RWPE2 (cell line): Measurements from ENCODE around the gene ACADVL.

ENCODE experiments used
- ATAC-seq: fragments of 200-7000 bp; cut with Tn5 transposase; 3 replicates; pipeline ENCODE4 v1.9.1; 2021; ENCODE audit warnings: low read depth
- DNase-seq: peaks from one replicate; pipeline ENCODE4 v3.0.0-alpha.2; 2020; ENCODE audit warnings: low spot score
- H3K27ac ChIP-seq: fragments of 450-650 bp; 2 replicates; pipeline ENCODE4 v1.5.1; 2017; ENCODE audit warnings: mild to moderate bottlenecking; ENCODE audit not compliant: poor library complexity, severe bottlenecking
- H3K27me3 ChIP-seq: fragments of 250-450 bp; sonication (Bioruptor Pico); 2 replicates; pipeline ENCODE4 v1.5.1; 2021; ENCODE audit warnings: mild to moderate bottlenecking, moderate library complexity; ENCODE audit not compliant: insufficient read depth, poor library complexity, severe bottlenecking
- H3K36me3 ChIP-seq: fragments of 250-450 bp; sonication (Bioruptor Pico); 2 replicates; pipeline ENCODE4 v1.5.1; 2020; ENCODE audit warnings: low read depth, mild to moderate bottlenecking, moderate library complexity
- H3K4me1 ChIP-seq: fragments of 250-450 bp; sonication (Bioruptor Pico); 2 replicates; pipeline ENCODE4 v1.5.1; 2021; ENCODE audit warnings: mild to moderate bottlenecking, moderate library complexity; ENCODE audit not compliant: insufficient read depth, poor library complexity, severe bottlenecking
- H3K4me3 ChIP-seq: fragments of 250-450 bp; sonication (Bioruptor Pico); 2 replicates; pipeline ENCODE4 v1.5.1; 2021; ENCODE audit warnings: mild to moderate bottlenecking, moderate library complexity; ENCODE audit not compliant: severe bottlenecking
- H3K9me3 ChIP-seq: fragments of 250-450 bp; sonication (Bioruptor Pico); 2 replicates; pipeline ENCODE4 v1.5.1; 2021; ENCODE audit warnings: mild to moderate bottlenecking, moderate library complexity; ENCODE audit not compliant: severe bottlenecking
- CTCF ChIP-seq: fragments of 450-650 bp; IDR thresholded peaks from one replicate; pipeline ENCODE4 v1.5.1; 2017; ENCODE audit warnings: mild to moderate bottlenecking, moderate library complexity; ENCODE audit not compliant: poor library complexity, severe bottlenecking

ACADVL gene

DNA sequence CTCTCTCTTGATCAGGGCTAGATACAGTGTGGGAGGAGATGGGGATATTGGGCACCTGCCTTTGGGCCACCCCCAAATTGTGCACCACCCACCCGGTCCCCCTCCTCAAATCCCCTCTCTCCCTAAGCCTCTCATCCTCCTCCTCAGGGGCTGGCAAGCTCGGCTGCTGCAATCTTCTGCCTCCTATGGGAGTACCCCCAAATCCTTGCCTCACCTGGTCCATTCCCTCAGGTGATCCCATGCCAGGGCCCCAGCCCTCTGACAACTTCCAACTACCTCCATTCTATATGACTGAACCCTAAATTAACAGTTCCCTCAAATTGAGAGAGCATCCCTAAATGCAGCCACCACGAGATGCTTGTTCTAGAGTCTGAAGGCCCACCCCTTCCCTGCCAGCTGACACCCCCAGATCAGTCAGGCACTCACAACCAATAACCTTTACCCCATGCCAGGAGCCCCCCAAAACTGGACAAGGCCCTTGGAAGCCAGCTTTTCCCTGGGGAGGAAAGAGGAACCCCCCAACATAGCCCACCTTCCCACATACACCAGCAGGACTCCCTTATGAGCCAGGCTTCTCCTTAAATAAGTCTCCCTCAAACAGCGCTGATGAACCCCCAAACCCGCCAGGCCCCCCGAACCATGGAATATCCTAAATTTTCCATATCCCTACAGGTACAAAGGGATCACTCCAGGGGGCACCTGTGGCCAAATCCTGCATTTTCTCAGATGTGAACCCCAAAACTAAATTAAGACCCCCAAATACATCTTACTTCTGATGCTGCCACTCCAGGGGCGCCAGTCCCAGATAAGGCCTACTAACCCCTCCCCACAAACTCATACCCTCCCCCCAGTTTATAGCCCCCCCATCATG lies 3.3 kb upstream of the ACADVL start:
- ATAC-seq (no peak), DNase-seq (no peak)
- H3K36me3 ChIP-seq: peaks cover 7% of the 10 kb centered on the region
- H3K9me3 ChIP-seq: no peaks in the 10 kb centered on the region
- TF ChIP-seq CTCF: no peak
- peak overlapping the region; percentile 27 for H3K4me3 ChIP-seq
- H3K4me1 ChIP-seq: peaks cover 9% of the 10 kb centered on the region
- H3K27me3 ChIP-seq: no peaks in the 10 kb centered on the region
- peak overlapping the region; percentile 62 for H3K27ac ChIP-seq

- TF ChIP-seq CTCF: no peak
- H3K4me3 ChIP-seq: peak overlapping the region; percentile 27
- ATAC-seq: no peak
- peak overlapping the region; percentile 62 for H3K27ac ChIP-seq
- H3K27me3 ChIP-seq: no peaks in the 10 kb centered on the region
- H3K36me3 ChIP-seq: peaks cover 16% of the 10 kb centered on the region
- H3K4me1 ChIP-seq: peaks cover 9% of the 10 kb centered on the region
- no peaks in the 10 kb centered on the region for H3K9me3 ChIP-seq
- no peak for DNase-seq
These were observed 2.4 kb upstream of the ACADVL start for GRCh38 chr17:7217113-7217987.

DNA sequence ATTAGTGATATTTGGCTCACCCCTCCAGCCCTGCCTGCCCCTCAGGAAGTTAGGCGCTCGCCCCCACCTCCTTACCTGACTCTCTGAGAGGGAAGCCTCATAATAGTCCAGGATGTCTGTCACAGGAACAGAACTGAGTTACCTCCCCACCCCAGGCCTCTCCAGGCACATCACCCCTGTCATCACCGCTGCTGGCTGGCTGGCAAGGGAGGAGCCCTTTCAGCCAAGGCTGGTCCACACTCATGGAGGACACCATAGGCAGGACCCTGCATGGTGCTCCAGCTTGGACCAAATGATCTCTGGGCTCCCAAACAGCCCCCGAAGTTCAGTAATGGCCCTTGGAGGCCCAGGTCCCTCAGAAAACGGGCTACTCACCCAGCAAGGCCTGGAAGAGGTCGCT lies 1.6 kb upstream of the ACADVL start:
- Histone ChIP-seq H3K4me1 (peaks cover 9% of the 10 kb centered on the region), H3K4me3 (peak overlapping the region; percentile 22)

DNA sequence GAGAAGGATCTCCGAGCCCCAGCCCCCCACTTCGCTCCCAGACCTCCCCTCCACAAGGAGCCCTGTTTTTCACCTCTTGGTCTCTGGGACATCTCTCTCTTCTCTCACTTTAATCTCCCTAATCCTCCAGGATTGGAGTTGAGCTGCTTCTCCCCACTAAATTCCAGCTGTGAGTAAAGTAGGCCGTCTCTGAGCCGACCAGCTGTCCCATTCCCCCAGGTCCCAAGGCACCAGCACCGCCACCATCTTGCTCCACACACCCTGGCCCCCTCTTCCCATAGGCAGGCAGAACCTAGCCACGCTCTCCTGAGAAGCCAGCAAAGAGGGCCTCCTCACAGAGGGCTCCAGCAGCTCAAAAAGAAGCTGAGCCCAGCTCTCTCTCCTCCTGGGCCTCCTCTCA lies 980 bp upstream of the ACADVL start:
- DNase-seq (no peak), ATAC-seq (no peak)
- Histone ChIP-seq H3K36me3 (peaks cover 30% of the 10 kb centered on the region), H3K9me3 (no peaks in the 10 kb centered on the region), H3K4me3 (no peak overlapping the region), H3K4me1 (peaks cover 9% of the 10 kb centered on the region), H3K27me3 (no peaks in the 10 kb centered on the region), H3K27ac (peak overlapping the region; percentile 89)
- no peak for TF ChIP-seq CTCF

More for the DNA sequence above, 1.6 kb upstream of the ACADVL start:
- Histone ChIP-seq H3K27ac (peak overlapping the region; percentile 62), H3K9me3 (no peaks in the 10 kb centered on the region), H3K27me3 (no peaks in the 10 kb centered on the region), H3K36me3 (peaks cover 24% of the 10 kb centered on the region)
- DNase-seq (no peak), ATAC-seq (no peak)
- TF ChIP-seq CTCF: no peak
